CD4-positive, CD25-positive, alpha-beta regulatory T cell (primary cell): ENCODE data around the gene WSB2. TPM values are rescaled to one million over a fixed set of nuclear protein-coding genes. Genes with fewer than 3 reads are reported as not detected.
"Not testable (repeated sequence)": the region's sequence is repeated elsewhere in the genome, so short reads cannot be mapped to it uniquely, and the experiment has no call there.

Experiments used
- ATAC-seq, 2 donors: fragments of 150-1000 bp; cut with Tn5 transposase; one replicate each; pipeline ENCODE4 v1.10.0; 2021; ENCODE audit warnings: low read depth in 2 of 2, moderate number of reproducible peaks in 2 of 2, moderate library complexity in 1 of 2
- DNase-seq, 3 donors: peaks; one replicate each; pipeline versions ENCODE4 v3.0.0 to v3.0.0-alpha.2; 2012 to 2022; ENCODE audit warnings: mixed read lengths in 1 of 3
- H3K27ac ChIP-seq: one replicate; pipeline ENCODE4 v1.7.0; 2013; ENCODE audit warnings: mild to moderate bottlenecking, low read length; ENCODE audit not compliant: insufficient read depth, poor library complexity, severe bottlenecking
- H3K27me3 ChIP-seq: one replicate; pipeline ENCODE4 v1.7.0; 2013; ENCODE audit warnings: low read length; ENCODE audit not compliant: control insufficient read depth, insufficient read depth
- H3K36me3 ChIP-seq: one replicate; pipeline ENCODE4 v1.7.0; 2013; ENCODE audit warnings: mild to moderate bottlenecking, low read length, moderate library complexity; ENCODE audit not compliant: control insufficient read depth, insufficient read depth
- H3K4me1 ChIP-seq: 2 replicates; pipeline ENCODE4 v1.7.0; 2013; ENCODE audit warnings: mild to moderate bottlenecking, low read length; ENCODE audit not compliant: insufficient read depth, control insufficient read depth, poor library complexity, severe bottlenecking
- H3K4me3 ChIP-seq: one replicate; pipeline ENCODE4 v1.7.0; 2013; ENCODE audit warnings: low read depth, mild to moderate bottlenecking, low read length, moderate library complexity
- H3K9me3 ChIP-seq, 2 experiments: 1 replicate in 1 of 2; 2 replicates in 1 of 2; pipeline ENCODE4 v1.7.0; 2013; ENCODE audit warnings: low read length in 2 of 2, mild to moderate bottlenecking in 1 of 2, moderate library complexity in 1 of 2; ENCODE audit not compliant: control insufficient read depth in 2 of 2
- H3K27ac Mint-ChIP-seq, 3 donors: one replicate each; pipeline ENCODE4 v1.8.0; 2020 to 2022; ENCODE audit warnings: mild to moderate bottlenecking in 3 of 3, mixed read lengths in 3 of 3, moderate library complexity in 2 of 3
- H3K27me3 Mint-ChIP-seq: one replicate; pipeline ENCODE4 v1.8.0; 2022; ENCODE audit warnings: mild to moderate bottlenecking, mixed read lengths
- H3K36me3 Mint-ChIP-seq: one replicate; pipeline ENCODE4 v1.8.0; 2020; ENCODE audit warnings: mixed read lengths
- H3K4me1 Mint-ChIP-seq, 4 donors: one replicate each; pipeline ENCODE4 v1.8.0; 2020 to 2022; ENCODE audit warnings: mixed read lengths in 4 of 4, mild to moderate bottlenecking in 1 of 4
- H3K4me3 Mint-ChIP-seq, 4 donors: one replicate each; pipeline ENCODE4 v1.8.0; 2020 to 2022; ENCODE audit warnings: mild to moderate bottlenecking in 4 of 4, mixed read lengths in 4 of 4, moderate library complexity in 3 of 4
- H3K9me3 Mint-ChIP-seq, 7 donors: one replicate each; pipeline ENCODE4 v1.8.0; 2020 to 2022; ENCODE audit warnings: mixed read lengths in 7 of 7, mild to moderate bottlenecking in 3 of 7, moderate library complexity in 2 of 7
- polyA plus RNA-seq, 4 donors: library from polyadenylated mRNA; unstranded; fragments of 300-500 nt; fragmentation: Illumina TruSeq; gene quantifications; one replicate each; pipeline ENCODE4 v1.2.3, GENCODE V29; 2021
- total RNA-seq: library from RNA; stranded (reverse); gene quantifications from one replicate; pipeline ENCODE4 v1.2.3, GENCODE V29; 2022

The WSB2 gene
- total and polyA plus RNA-seq, 5 donors from 2014 or later: 16.0 to 30.8 (median 25.3) TPM

GRCh38 chr12:118029166-118029565, 31.8 kb downstream of the WSB2 start:
- Mint-ChIP-seq H3K36me3 (peaks cover 49% of the 10 kb centered on the region), H3K9me3 (no peaks in the 10 kb centered on the region), H3K27ac (peak overlapping the region in 1 of 3 donors; percentile 39), H3K27me3 (no peaks in the 10 kb centered on the region), H3K4me3 (no peak overlapping the region), H3K4me1 (peaks cover 0 to 7% (median 5%) of the 10 kb centered on the region in 4 donors)
- H3K27me3 ChIP-seq: no peaks in the 10 kb centered on the region
- H3K36me3 ChIP-seq: peaks cover 69% of the 10 kb centered on the region
- H3K9me3 ChIP-seq: no peaks in the 10 kb centered on the region
- H3K27ac ChIP-seq: no peak overlapping the region
- H3K4me3 ChIP-seq: no peak overlapping the region
- ATAC-seq: no peak
- DNase-seq: no peak
- H3K4me1 ChIP-seq: no peaks in the 10 kb centered on the region

GRCh38 chr12:118025168-118025567, 35.8 kb downstream of the WSB2 start:
- Mint-ChIP-seq H3K9me3 (no peaks in the 10 kb centered on the region), H3K4me3 (no peak overlapping the region), H3K27me3 (no peaks in the 10 kb centered on the region), H3K36me3 (peaks cover 47% of the 10 kb centered on the region), H3K27ac (peak overlapping the region in 1 of 3 donors; percentile 46), H3K4me1 (peaks cover 0 to 8% (median 1%) of the 10 kb centered on the region in 4 donors)
- Histone ChIP-seq H3K4me1 (no peaks in the 10 kb centered on the region), H3K4me3 (no peak overlapping the region), H3K9me3 (no peaks in the 10 kb centered on the region), H3K27me3 (no peaks in the 10 kb centered on the region), H3K27ac (no peak overlapping the region), H3K36me3 (peaks cover 50% of the 10 kb centered on the region)
- ATAC-seq (no peak), DNase-seq (no peak)

GRCh38 chr12:118023301-118023860, 37.6 kb downstream of the WSB2 start:
- Mint-ChIP-seq H3K4me3 (no peak overlapping the region), H3K9me3 (no peaks in the 10 kb centered on the region), H3K27me3 (no peaks in the 10 kb centered on the region), H3K4me1 (peaks cover 0 to 9% (median 4%) of the 10 kb centered on the region in 4 donors), H3K27ac (no peak overlapping the region), H3K36me3 (peaks cover 38% of the 10 kb centered on the region)
- H3K36me3 ChIP-seq: peaks cover 58% of the 10 kb centered on the region
- H3K4me3 ChIP-seq: no peak overlapping the region
- no peaks in the 10 kb centered on the region for H3K4me1 ChIP-seq
- DNase-seq (no peak), ATAC-seq (no peak)
- H3K27me3 ChIP-seq: no peaks in the 10 kb centered on the region
- no peaks in the 10 kb centered on the region for H3K9me3 ChIP-seq
- H3K27ac ChIP-seq: no peak overlapping the region

GRCh38 chr12:118022728-118023109, 38.3 kb downstream of the WSB2 start:
- no peak for ATAC-seq

GRCh38 chr12:118022097-118022727, 38.8 kb downstream of the WSB2 start:
- not testable (repeated sequence) for H3K27ac ChIP-seq, H3K4me3 ChIP-seq, ATAC-seq, DNase-seq, H3K4me3 Mint-ChIP-seq, H3K27me3 ChIP-seq, H3K27me3 Mint-ChIP-seq, H3K9me3 ChIP-seq, H3K4me1 ChIP-seq, H3K9me3 Mint-ChIP-seq
- H3K36me3 ChIP-seq: peaks cover 52% of the 10 kb centered on the region
- peaks cover 32% of the 10 kb centered on the region for H3K36me3 Mint-ChIP-seq
- H3K27ac Mint-ChIP-seq: peak overlapping the region in 1 of 3 donors; percentile 15
- H3K4me1 Mint-ChIP-seq: peaks cover 7 to 18% (median 9%) of the 10 kb centered on the region in 4 donors

More at GRCh38 chr12:118022728-118023109, 38.3 kb downstream of the WSB2 start:
- H3K27me3 Mint-ChIP-seq: no peaks in the 10 kb centered on the region
- H3K36me3 Mint-ChIP-seq: peaks cover 36% of the 10 kb centered on the region
- H3K4me1 ChIP-seq: peaks cover 2% of the 10 kb centered on the region
- peaks cover 5 to 14% (median 7%) of the 10 kb centered on the region in 4 donors for H3K4me1 Mint-ChIP-seq
- no peaks in the 10 kb centered on the region for H3K9me3 ChIP-seq
- no peaks in the 10 kb centered on the region for H3K27me3 ChIP-seq
- no peaks in the 10 kb centered on the region for H3K9me3 Mint-ChIP-seq
- H3K27ac ChIP-seq: no peak overlapping the region
- peaks cover 54% of the 10 kb centered on the region for H3K36me3 ChIP-seq
- H3K4me3 Mint-ChIP-seq: no peak overlapping the region
- no peak overlapping the region for H3K4me3 ChIP-seq
- H3K27ac Mint-ChIP-seq: no peak overlapping the region
- no peak for DNase-seq

GRCh38 chr12:118020036-118020435, 40.9 kb downstream of the WSB2 start:
- ATAC-seq (no peak), DNase-seq (no peak)
- H3K27me3 Mint-ChIP-seq: peaks cover 5% of the 10 kb centered on the region
- peaks cover 0 to 2% (median 0%) of the 10 kb centered on the region in 7 donors for H3K9me3 Mint-ChIP-seq
- Histone ChIP-seq H3K36me3 (peaks cover 33% of the 10 kb centered on the region), H3K4me1 (peaks cover 10% of the 10 kb centered on the region), H3K27me3 (no peaks in the 10 kb centered on the region), H3K9me3 (no peaks in the 10 kb centered on the region), H3K4me3 (no peak overlapping the region), H3K27ac (no peak overlapping the region)
- H3K4me1 Mint-ChIP-seq: peaks cover 10 to 26% (median 16%) of the 10 kb centered on the region in 4 donors
- no peak overlapping the region for H3K27ac Mint-ChIP-seq
- H3K4me3 Mint-ChIP-seq: peak overlapping the region in 1 of 4 donors; percentile 54
- peaks cover 24% of the 10 kb centered on the region for H3K36me3 Mint-ChIP-seq

- no peak overlapping the region for H3K27ac ChIP-seq
- H3K27me3 Mint-ChIP-seq: peaks cover 5% of the 10 kb centered on the region
- peaks cover 10% of the 10 kb centered on the region for H3K4me1 ChIP-seq
- ATAC-seq: no peak
- peak overlapping the region; percentile 27 to 90 (median 68) for H3K4me3 Mint-ChIP-seq
- H3K36me3 ChIP-seq: peaks cover 29% of the 10 kb centered on the region
- H3K4me1 Mint-ChIP-seq: peaks cover 10 to 26% (median 16%) of the 10 kb centered on the region in 4 donors
- H3K4me3 ChIP-seq: peak overlapping the region; percentile 85
- peak overlapping the region in 2 of 3 donors; percentile 3 to 39 for H3K27ac Mint-ChIP-seq
- H3K9me3 ChIP-seq: no peaks in the 10 kb centered on the region
- no peaks in the 10 kb centered on the region for H3K27me3 ChIP-seq
- peaks cover 0 to 2% (median 0%) of the 10 kb centered on the region in 7 donors for H3K9me3 Mint-ChIP-seq
- H3K36me3 Mint-ChIP-seq: peaks cover 18% of the 10 kb centered on the region
- DNase-seq: no peak
Observed at GRCh38 chr12:118017926-118018325, 43.1 kb downstream of the WSB2 start.
